ENCODE measurements around the gene RAET1G.

GRCh38 chr6:149931501-149931900 lies 8.6 kb upstream of the RAET1G start:
- TF ChIP-seq, protein P1, sequence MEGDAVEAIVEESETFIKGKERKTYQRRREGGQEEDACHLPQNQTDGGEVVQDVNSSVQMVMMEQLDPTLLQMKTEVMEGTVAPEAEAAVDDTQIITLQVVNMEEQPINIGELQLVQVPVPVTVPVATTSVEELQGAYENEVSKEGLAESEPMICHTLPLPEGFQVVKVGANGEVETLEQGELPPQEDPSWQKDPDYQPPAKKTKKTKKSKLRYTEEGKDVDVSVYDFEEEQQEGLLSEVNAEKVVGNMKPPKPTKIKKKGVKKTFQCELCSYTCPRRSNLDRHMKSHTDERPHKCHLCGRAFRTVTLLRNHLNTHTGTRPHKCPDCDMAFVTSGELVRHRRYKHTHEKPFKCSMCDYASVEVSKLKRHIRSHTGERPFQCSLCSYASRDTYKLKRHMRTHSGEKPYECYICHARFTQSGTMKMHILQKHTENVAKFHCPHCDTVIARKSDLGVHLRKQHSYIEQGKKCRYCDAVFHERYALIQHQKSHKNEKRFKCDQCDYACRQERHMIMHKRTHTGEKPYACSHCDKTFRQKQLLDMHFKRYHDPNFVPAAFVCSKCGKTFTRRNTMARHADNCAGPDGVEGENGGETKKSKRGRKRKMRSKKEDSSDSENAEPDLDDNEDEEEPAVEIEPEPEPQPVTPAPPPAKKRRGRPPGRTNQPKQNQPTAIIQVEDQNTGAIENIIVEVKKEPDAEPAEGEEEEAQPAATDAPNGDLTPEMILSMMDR (IDR thresholded peaks at IDR 0.05) = no peak
- no peak for TF ChIP-seq POLR2A (IDR thresholded peaks at IDR 0.05)
- no peak for TF ChIP-seq POLR2AphosphoS5 (IDR thresholded peaks at IDR 0.05)
